DOHH2 (cell line): Measurements from ENCODE around the gene IP6K1.

Source experiments
- H3F3A ChIP-seq: fragments of 200-600 bp; sonication (generic), shearing (Covaris generic); 2 replicates; pipeline ENCODE4 v1.6.0; 2016; ENCODE audit warnings: antibody characterized with exemption, mild to moderate bottlenecking; ENCODE audit not compliant: control insufficient read depth, insufficient read depth
- H3K27ac ChIP-seq: fragments of 200-600 bp; sonication (generic); 2 replicates; pipeline ENCODE4 v1.5.1; 2014; ENCODE audit warnings: low read depth, mild to moderate bottlenecking, low read length, moderate library complexity
- H3K27me3 ChIP-seq: fragments of 200-600 bp; sonication (generic); 2 replicates; pipeline ENCODE4 v1.6.1; 2014; ENCODE audit warnings: mild to moderate bottlenecking, low read length, mixed read lengths; ENCODE audit not compliant: control insufficient read depth
- H3K36me3 ChIP-seq: fragments of 200-600 bp; sonication (generic); 2 replicates; pipeline ENCODE4 v1.6.1; 2014; ENCODE audit warnings: mild to moderate bottlenecking, low read length, moderate library complexity, mixed read lengths; ENCODE audit not compliant: control insufficient read depth
- H3K4me1 ChIP-seq: fragments of 200-600 bp; sonication (generic); 2 replicates; pipeline ENCODE4 v1.6.1; 2014; ENCODE audit warnings: mild to moderate bottlenecking, low read length, mixed read lengths; ENCODE audit not compliant: control insufficient read depth
- H3K4me2 ChIP-seq: fragments of 200-600 bp; sonication (generic); 2 replicates; pipeline ENCODE4 v1.6.0; 2014; ENCODE audit warnings: mild to moderate bottlenecking, low read length, moderate library complexity
- H3K4me3 ChIP-seq: fragments of 200-600 bp; sonication (generic); 2 replicates; pipeline ENCODE4 v1.5.1; 2014; ENCODE audit warnings: mild to moderate bottlenecking, low read length, mixed read lengths
- H3K79me2 ChIP-seq: fragments of 200-600 bp; sonication (generic); 2 replicates; pipeline ENCODE4 v1.6.1; 2014; ENCODE audit warnings: mild to moderate bottlenecking, low read length, mixed read lengths; ENCODE audit not compliant: control insufficient read depth
- H3K9me2 ChIP-seq: fragments of 200-600 bp; sonication (generic); replicated peaks from 2 replicates; pipeline ENCODE4 v1.6.1; 2014; ENCODE audit warnings: mild to moderate bottlenecking, low read length, mixed read lengths; ENCODE audit not compliant: control insufficient read depth
- H3K9me3 ChIP-seq: fragments of 200-600 bp; sonication (generic); 2 replicates; pipeline ENCODE4 v1.6.1; 2014; ENCODE audit warnings: antibody characterized with exemption, low read length, mixed read lengths; ENCODE audit not compliant: control insufficient read depth, insufficient read depth
- H4K20me1 ChIP-seq: fragments of 200-600 bp; sonication (generic); 2 replicates; pipeline ENCODE4 v1.6.0; 2014; ENCODE audit warnings: low read depth, mild to moderate bottlenecking, antibody characterized with exemption, low read length, moderate library complexity; ENCODE audit not compliant: control insufficient read depth, insufficient read depth
- EZH2phosphoT487 ChIP-seq: fragments of 200-600 bp; sonication (generic); IDR thresholded peaks from 2 replicates; pipeline ENCODE4 v1.6.1; 2017; ENCODE audit warnings: borderline replicate concordance, mild to moderate bottlenecking, antibody characterized with exemption, low read length, moderate library complexity, mixed read lengths
- TF ChIP-seq, protein P1 (sequence below): fragments of 200-600 bp; sonication (generic); IDR thresholded peaks from one replicate; pipeline ENCODE4 v1.5.1; 2014; ENCODE audit warnings: antibody characterized with exemption, mild to moderate bottlenecking, low read depth, low read length; ENCODE audit not compliant: poor library complexity, severe bottlenecking

Gene IP6K1

DNA sequence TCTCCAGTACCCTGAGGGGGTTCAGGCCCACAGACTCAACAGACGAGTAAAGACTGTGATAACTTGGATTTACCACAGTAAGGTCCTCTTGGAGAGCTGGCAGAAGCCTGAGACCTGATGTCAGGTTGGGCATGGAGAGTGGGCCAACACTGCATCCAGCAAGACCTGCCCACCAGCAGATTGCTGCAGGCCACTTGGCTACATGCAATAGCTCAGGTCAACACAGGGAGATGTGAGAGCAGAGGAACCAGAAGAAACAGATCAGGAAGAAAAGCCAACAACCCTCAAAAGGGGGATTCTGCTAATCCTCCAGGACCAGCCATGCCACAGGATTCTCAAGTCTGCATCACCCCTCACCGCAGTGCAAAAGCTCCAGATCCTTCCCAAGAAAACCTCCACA lies 1.7 kb upstream of the IP6K1 start:
- Histone ChIP-seq H3K9me2 (no peaks in the 10 kb centered on the region), H3K36me3 (peaks cover 16% of the 10 kb centered on the region), H3K4me3 (no peak overlapping the region), H3K79me2 (peaks cover 34% of the 10 kb centered on the region), H3K27ac (no peak overlapping the region), H3K4me1 (peaks cover 37% of the 10 kb centered on the region), H4K20me1 (no peaks in the 10 kb centered on the region), H3K27me3 (no peaks in the 10 kb centered on the region), H3F3A (peaks cover 5% of the 10 kb centered on the region), H3K9me3 (no peaks in the 10 kb centered on the region), H3K4me2 (no peak overlapping the region)
- TF ChIP-seq, protein P1, sequence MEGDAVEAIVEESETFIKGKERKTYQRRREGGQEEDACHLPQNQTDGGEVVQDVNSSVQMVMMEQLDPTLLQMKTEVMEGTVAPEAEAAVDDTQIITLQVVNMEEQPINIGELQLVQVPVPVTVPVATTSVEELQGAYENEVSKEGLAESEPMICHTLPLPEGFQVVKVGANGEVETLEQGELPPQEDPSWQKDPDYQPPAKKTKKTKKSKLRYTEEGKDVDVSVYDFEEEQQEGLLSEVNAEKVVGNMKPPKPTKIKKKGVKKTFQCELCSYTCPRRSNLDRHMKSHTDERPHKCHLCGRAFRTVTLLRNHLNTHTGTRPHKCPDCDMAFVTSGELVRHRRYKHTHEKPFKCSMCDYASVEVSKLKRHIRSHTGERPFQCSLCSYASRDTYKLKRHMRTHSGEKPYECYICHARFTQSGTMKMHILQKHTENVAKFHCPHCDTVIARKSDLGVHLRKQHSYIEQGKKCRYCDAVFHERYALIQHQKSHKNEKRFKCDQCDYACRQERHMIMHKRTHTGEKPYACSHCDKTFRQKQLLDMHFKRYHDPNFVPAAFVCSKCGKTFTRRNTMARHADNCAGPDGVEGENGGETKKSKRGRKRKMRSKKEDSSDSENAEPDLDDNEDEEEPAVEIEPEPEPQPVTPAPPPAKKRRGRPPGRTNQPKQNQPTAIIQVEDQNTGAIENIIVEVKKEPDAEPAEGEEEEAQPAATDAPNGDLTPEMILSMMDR: no peak
- TF ChIP-seq EZH2phosphoT487: no peak

DNA sequence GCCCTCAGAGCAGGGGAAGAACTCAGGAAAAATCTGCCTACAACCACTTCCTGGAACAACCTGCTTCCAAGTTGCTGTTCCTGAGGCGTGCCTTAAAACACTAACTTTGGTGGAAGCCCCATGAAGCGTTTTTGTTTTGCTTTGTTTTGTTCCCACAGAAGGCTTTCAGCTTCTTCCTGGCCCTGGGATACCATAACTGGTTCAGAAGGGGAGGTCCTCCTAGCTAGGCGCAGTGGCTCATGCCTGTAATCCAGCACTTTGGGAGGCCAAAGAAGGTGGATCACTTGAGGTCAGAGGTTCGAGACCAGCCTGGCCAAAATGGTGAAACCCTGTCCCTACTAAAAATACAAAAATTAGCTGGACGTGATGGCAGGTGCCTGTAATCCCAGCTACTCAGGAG lies 1.2 kb upstream of the IP6K1 start:
- H3K36me3 ChIP-seq: peaks cover 16% of the 10 kb centered on the region
- no peaks in the 10 kb centered on the region for H3K27me3 ChIP-seq
- peak overlapping the region; percentile 88; the same call in 1 of the 2 replicates for H3K4me3 ChIP-seq
- no peak overlapping the region for H3K27ac ChIP-seq
- H3K9me3 ChIP-seq: no peaks in the 10 kb centered on the region
- H3K4me1 ChIP-seq: peaks cover 37% of the 10 kb centered on the region
- peaks cover 5% of the 10 kb centered on the region for H3F3A ChIP-seq
- H3K79me2 ChIP-seq: peaks cover 38% of the 10 kb centered on the region
- no peaks in the 10 kb centered on the region for H4K20me1 ChIP-seq
- H3K4me2 ChIP-seq: peak overlapping the region; percentile 98
- TF ChIP-seq EZH2phosphoT487: no peak
- TF ChIP-seq, protein P1: no peak
- H3K9me2 ChIP-seq: no peaks in the 10 kb centered on the region

DNA sequence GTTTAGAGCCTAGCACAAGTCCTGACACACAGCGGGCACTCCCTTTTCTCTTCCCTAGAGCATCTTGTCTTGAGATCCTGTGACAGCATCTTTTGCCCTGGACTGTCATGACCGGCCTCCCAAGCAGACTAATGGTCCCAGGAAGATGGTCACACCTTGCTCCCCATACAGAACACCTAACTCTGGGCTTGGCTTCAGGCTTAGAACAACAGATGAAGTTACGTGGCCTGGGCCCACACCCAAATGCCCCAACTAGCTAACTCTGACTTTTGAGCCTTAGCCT lies 781 bp upstream of the IP6K1 start:
- no peak for TF ChIP-seq EZH2phosphoT487
- TF ChIP-seq, protein P1: no peak

More for the DNA sequence above, 781 bp upstream of the IP6K1 start:
- Histone ChIP-seq H3K4me1 (peaks cover 37% of the 10 kb centered on the region), H3K9me2 (no peaks in the 10 kb centered on the region), H3F3A (peaks cover 5% of the 10 kb centered on the region), H3K27ac (0 out of 2 replicates have a peak overlapping the region, but pooled peaks have one; percentile 43), H3K36me3 (peaks cover 19% of the 10 kb centered on the region), H3K79me2 (peaks cover 43% of the 10 kb centered on the region), H3K27me3 (no peaks in the 10 kb centered on the region), H4K20me1 (no peaks in the 10 kb centered on the region), H3K9me3 (no peaks in the 10 kb centered on the region), H3K4me3 (peak overlapping the region; percentile 88), H3K4me2 (peak overlapping the region; percentile 98)
